Thyroid gland (tissue), 4 donors: ENCODE results near the gene TPD52L1.

Source experiments
- CTCF ChIP-seq, 6 experiments: fragments of 200-600 bp in 3 of 6; fragments of 450-650 bp in 3 of 6; sonication (generic) in 3 of 6; IDR thresholded peaks; one replicate each; pipeline ENCODE4 v1.5.1; 2016 to 2019; ENCODE audit warnings: antibody characterized with exemption in 6 of 6, mild to moderate bottlenecking in 2 of 6, inconsistent platforms in 1 of 6, moderate library complexity in 1 of 6
- POLR2A ChIP-seq, 2 donors: fragments of 450-650 bp; IDR thresholded peaks; one replicate each; pipeline ENCODE4 v1.6.1; 2017; ENCODE audit warnings: antibody characterized with exemption in 2 of 2, mild to moderate bottlenecking in 2 of 2, moderate library complexity in 1 of 2

- TF ChIP-seq CTCF (IDR thresholded peaks at IDR 0.05) (no peak), POLR2A (IDR thresholded peaks at IDR 0.05) (no peak)
Observed at GRCh38 chr6:125211352-125211751, 57.8 kb downstream of the TPD52L1 start.
